NCI-H2081 treated with DMSO at 0.1 percent for 48 hours (cell line): ENCODE measurements around the gene OGFRL1.
"Not testable (repeated sequence)": the region's sequence is repeated elsewhere in the genome, so short reads cannot be mapped to it uniquely, and the experiment has no call there.

ENCODE experiments used
- DNase-seq: peaks from one replicate; lab custom pipeline; 2025; lab: John Stamatoyannopoulos, UW

OGFRL1 gene

DNA sequence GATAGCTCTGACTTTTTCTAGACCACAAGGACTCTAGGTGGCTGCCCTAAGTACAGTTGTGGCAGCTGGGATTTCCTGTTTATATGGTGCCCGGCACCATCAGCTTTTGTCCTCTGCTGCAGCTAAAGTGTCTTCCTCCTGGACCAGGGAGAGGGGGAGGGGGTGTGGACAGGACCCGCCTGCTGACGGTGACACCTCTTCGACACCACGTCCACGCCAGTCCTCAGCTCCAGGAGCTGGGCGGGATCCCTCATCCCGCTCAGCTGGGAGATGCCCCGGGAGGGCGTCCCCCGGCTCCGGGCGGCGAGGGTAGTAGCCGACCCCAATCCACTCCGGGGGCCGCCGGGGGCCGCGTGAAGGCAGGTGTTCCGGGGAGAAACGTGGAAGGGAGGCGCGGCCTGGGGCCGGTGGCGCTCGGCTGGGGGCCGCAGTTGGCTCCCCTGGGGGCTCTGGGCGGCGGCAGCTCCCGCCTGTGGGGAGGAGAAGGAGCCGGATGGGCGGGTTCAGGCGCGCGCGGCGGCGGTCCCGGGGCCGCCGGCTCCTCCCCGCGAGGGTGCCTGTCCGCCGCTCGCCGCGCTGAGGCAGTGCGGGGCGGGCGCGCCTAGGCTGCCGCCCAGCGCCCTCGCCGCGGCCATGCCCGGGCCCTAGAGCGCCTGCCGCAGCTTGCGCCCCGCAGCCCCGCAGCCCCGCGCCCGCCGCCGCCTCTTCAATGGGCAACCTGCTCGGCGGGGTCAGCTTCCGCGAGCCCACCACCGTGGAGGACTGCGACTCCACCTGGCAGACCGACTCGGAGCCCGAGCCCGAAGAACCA lies at the start of gene OGFRL1:
Gene OGFRL1 (plus strand): TSS at position 584 of the 811 bp plus-strand sequence. CDS start 126 bp downstream, at position 710.
- peak; percentile 55 for DNase-seq

DNA sequence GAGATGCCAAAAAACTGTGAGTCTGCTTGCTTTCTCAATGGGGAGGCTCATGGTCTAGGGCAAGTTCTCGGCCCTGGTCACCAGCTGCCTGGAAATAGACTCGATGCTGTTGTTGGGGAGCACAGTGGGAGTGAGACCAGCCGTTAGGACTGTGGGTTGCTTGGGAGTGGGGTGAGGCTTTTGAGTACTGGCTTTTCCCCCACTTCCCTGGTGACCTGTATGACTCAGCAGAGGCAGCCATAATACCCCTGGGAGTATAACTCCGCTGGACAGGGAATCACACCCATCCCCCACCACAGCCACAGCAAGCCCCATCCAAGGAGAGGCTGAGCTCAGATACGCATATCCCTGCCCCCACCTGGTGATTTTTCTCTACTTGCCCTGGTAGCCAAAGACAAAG lies 48.9 kb upstream of the OGFRL1 start:
- no peak for DNase-seq

DNA sequence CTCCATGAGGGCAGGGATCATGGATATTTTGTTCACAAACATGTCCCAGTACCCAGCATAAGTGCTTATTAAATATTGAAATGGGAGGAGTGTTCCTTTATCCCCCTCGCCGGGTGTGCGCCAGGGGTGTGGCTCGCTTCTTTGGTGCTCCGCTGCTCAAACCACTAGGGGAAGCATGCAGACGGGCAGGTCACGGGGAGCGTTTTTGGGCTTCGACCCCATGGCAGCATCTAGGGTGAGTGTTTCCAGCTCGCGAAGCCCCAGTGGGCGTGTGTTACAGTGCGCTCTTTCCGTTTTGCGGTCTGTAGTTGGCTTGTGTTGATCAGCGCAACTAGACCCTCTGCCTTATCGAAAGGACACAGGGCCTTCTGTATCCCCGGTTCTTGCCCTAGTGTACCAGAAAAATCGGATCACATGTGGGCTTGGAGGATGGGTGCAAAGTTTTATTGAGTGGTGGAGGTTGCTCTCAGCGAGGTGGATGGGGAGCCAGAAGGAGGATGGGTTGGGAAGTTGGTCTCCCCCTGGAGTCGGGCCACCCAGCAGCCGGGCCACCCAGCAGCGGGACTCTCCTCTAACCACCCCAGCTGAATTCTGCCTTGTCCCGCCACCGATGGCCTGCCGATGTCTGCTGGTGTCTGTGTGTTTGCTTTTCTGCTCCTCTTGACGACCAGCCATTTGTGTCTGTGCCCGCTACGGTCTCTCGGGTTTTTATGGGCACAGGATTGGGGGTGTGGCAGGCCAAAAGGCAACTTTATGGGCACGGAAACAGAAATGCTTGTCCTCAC lies 43.2 kb upstream of the OGFRL1 start:
- no peak for DNase-seq

DNA sequence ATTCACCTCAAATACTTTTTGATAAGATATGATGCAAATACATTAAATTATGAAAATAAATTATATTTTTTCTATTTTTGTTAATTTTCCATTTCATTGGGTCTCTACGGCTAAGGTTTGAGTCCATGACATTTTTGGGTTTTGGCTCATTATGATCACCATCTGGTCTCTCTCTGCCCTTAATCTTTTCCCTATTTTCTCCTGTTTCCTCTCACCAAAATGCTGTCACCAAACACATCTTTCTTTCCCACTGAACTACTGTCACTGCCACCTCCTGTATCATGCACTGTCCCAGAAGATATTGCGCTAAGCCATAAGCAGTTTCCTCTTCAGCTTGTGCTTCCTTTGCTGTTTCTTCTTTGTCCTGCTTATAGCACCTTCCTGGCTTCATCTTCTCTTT lies 42.0 kb upstream of the OGFRL1 start:
- DNase-seq = no peak

DNA sequence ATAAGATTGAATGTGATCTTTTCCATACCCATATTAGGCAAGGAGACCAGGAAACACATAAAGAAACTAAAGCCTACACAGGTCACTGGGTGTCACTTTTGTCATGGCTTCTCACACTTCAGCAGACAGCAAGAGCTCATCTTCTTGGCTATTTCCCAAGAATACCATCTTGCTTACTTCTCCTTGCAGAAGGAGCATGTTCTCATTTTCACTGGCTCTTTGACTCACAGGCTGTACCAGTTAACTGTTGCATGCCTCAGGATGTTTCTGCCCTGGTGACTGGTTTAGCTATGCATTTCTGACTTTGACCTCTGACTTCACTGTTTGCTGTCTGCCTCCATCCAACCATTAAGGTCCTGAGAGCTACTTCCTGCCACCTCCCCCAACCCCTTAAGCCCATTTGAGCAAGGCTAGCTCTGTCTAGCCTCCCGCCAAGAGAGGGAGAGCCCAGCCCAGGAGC lies 40.3 kb upstream of the OGFRL1 start:
- DNase-seq = no peak

DNA sequence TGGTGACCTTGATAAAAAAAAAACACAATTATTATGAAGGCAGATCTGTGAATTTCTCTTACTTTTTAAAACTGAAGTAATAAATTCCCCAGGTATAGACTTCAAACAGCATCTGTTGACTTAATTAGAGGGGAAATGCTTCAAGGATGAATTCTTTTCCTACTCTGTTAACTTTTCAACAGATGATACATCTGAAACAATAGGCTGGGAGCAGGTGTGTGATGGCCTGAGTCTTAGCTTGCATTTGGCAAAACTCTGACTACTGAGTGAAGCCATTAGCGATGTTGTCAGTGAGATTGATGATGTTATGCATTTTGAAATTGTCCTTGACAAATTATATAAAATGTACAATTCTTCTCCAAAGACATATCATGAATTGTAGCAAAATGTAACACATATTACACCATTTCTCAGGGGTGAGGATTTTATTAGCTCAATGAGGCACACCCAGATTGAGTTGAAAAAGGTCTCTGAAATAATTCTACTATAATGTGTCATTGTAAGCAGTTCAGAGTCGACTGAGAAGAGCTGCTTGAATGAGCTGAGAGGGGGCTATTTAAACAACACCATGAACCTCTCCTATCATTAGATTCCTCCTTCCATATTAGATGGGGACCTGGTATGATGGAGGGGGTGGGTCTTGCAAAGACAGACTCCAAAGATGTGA lies 39.6 kb upstream of the OGFRL1 start:
- DNase-seq = no peak

DNA sequence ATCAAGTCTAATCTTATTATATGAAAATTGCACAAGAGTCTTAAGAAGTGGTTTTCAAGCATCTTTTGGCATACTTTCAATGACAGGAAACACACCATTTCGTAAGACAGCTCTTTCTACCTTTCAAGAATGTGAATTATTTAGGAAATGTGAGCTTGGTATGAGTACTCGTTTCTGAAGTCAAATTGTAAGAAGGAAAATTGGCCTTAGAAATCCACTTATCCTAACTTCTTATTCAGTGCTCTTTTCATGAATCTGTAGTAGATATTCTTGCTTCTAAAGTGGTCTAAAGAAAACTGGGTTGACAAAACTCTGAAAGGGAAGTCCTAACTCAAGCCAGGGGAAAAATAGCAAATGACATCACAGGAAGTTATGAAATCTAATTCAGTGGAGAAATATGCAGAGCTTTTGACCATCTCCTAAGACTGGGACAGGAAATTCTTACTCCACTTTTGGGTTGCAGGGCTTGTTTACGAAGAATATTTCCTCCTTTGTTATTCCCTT lies 38.5 kb upstream of the OGFRL1 start:
- no peak for DNase-seq

DNA sequence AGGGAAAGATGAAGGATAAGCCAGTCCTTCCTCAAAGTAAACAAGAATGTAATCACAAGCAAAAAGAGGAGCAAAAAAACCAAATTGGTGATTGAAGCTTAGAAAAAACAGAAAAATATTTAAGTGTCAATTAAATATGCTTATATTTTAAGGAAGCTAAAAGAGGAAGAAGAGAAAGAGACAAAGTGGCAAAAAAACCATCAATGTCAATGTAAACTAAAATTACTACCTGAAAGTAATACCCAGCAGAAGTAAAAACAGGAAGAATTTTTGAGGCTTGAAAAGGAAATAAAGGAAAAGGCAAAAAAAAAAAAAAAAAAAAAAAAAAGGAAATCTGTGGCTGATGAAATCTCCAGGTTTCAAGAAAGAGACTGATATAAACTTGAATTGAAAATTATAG lies 36.2 kb upstream of the OGFRL1 start:
- no peak for DNase-seq

DNA sequence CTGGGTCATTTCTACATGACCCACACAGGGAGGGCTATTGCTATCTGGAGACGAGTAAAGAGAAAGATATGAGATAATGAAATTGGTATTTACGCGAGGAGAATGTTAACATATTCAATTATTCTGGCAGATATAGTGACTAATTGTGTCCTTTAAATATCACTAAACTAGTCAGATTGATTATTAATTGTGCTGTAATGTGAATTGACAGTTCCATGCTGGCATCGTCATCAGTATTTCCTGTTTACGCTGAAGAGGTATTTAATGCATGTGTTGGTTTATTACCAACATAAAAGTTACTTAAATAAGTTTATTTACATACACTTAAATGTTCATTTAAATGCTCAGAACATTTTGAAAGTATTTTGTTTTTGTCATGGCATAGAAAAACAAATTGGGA lies 35.7 kb upstream of the OGFRL1 start:
- DNase-seq = no peak

DNA sequence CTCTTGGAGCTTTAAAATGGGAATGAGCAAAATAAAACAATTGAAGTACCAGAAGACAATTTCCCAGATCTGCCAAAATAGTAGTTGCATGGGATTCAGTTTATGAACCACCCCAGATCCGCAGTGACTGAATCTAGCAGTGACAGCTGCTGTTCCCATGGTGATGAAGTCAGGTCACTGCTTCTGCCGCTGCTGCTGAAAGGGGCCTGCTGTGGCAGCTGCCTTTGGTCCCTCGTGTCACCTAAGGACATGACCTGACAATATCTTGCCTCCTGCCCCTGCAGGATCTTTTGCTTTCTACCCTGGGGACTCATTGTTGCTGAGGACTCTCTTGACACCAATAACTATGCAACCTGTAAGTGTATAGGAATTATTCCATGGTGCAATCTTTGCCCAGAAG lies 34.3 kb upstream of the OGFRL1 start:
- DNase-seq = no peak

DNA sequence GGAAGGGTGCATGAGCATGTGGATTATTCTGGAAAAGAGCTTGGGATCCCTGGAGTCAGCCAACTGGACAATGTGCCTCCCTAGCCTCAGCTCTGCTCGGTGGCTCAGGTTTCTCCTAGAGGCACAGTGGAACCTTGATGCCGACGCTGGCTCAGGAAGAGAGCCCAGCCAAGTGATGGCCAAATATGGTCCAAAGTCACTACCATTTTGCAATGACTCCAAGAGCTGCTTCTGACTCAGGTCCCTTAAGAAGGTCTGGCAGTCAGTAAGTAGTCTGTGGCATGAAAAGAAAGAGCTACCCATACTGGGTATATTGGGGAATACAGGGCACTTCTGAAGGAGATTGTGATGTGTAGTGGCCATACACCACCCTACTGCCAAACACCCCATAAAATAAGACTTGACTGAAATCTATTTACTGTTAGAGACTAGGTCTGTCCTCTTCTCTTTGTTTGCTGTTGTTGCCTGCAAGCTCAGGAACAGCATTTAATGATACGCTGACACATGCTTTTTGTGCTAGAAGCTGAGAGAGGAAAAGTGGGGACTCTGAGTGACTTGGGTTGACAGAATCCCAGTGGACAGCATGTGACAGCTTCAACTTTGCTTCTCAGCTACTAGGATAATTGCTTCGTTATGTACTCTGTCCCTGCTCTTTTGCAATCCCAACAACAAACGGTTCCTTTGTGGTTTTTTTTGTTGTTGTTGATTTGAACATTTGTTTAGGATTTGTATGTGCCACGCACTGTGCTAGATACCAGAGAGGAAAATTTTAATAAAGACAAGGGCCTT lies 30.3 kb upstream of the OGFRL1 start:
- DNase-seq = no peak

DNA sequence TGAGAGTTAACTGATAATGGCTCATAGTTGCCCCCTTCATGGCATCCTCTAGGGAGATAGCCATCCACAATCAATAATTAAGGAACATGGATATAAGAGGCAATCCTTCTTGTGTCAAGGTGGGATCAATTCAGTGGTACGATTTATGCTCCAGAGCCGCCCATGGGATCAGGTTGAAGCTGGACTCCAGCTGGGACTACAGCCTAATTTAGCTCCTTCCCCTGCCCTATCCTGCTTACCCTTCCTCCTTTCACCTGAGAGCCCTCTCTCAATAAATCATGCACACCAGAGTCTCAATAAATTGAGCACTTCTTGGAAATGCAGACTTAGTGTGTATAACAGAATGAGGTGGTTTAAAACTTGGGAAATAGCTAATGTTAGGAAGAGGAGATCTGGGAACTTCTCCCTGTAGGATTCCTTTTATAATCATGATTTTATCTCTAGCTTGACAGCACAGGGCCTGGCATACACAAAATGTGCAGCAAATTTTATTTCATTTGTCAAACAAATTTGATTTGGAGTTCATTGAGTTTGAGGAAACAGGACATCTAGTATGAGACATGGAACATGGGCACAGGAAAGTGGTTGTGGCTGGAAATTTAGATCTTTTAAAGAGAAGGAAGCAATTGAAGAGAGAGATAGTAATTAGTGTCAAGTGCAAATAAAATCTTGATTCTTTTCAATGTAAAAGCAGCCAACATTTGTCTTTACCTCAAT lies 28.6 kb upstream of the OGFRL1 start:
- no peak for DNase-seq

DNA sequence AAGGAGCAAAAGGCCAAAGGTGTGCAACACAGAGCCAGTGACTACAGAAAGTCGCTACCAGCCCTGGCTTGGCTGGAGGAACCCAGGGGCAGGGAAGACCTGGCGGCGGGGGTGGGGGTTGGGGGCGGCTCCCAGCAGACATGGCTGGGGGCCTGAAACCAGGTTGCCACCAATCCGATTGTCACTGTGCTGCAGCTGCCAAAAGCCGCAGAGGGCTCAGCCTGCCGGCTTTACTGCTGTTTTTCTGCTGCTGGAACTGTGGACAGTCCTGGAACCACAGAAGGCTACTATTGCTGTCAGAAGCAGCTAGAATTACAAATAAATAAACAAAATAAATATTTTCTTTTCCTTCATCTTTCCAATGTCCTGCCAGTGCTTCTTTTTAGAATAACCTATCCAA lies 25.7 kb upstream of the OGFRL1 start:
- DNase-seq = no peak

DNA sequence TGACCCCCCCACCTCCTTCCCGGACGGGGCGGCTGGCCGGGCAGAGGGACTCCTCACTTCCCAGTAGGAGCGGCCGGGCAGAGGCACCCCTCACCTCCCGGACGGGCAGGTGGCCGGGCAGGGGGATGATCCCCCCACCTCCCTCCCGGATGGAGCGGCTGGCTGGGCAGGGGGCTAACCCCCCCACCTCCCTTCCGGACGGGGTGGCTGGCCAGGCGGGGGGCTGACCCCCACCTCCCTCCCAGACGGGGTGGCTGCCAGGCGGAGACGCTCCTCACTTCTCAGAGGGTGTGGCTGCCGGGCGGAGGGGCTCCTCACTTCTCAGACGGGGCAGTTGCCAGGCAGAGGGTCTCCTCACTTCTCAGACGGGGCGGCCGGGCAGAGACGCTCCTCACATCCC lies 22.2 kb upstream of the OGFRL1 start:
- not testable (repeated sequence) for DNase-seq

DNA sequence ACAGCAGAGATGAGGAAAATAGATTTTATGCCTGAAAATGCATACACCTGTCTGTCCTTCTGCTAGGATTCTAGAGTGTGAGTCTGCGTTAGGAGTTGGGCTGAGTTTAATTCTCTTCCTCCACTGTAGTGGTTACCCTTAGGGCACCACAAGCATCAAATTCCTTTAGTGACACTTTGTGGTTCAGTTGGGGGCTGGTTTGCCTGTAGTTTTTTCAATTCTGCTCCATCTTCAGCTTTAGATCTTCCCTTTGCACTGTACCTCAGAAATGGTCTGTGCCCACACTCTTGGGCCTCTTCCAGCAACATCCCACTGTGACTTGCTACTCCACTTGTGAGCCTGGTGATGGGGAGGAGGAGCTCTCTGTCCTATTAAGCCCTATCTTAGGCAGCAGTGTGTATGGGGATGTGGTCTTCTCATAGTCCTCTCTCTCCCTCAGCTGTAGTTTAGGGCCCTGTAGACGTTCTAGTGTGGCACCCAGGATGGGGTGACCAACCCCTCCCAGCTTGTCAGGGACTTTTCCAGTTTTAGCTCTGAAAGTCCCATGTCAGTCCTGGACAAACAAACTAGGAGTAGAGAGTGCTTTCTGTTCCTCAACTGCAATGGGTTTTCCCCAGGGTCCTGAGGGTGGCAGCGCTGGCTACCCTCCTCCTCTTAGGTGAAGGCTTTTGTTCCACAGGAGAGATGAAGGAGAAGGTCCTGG lies 19.7 kb upstream of the OGFRL1 start:
- no peak for DNase-seq

DNA sequence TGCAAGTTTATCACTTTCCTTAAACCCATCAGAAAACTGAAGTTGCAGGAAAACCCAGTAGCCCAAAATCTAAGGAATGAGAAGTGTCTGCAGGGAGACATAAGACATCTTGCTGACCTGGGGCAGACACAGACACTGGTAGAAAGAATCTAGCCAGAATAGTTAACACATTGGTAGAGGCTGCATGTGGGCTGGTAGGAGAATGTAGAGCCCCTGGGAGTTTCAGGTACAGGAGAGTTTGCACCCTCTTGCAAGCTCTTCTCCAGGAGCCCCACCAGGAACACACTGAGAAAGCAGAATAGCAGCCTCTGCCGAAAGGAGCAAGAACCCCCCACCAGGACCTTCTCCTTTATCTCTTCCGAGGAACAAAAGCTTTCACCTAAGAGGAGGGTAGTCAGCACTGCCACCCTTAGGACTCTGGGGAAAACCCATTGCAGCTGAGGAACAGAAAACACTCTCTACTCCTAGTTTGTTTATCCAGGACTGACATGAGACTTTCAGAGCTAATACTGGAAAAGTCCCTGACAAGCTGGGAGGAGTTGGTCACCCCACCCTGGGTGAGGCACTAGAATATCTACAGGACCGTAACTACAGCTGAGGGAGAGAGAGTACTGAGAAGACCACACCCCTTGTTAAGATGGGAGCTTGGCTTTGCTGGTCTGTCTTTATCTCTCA lies 10.5 kb upstream of the OGFRL1 start:
- no peak for DNase-seq

DNA sequence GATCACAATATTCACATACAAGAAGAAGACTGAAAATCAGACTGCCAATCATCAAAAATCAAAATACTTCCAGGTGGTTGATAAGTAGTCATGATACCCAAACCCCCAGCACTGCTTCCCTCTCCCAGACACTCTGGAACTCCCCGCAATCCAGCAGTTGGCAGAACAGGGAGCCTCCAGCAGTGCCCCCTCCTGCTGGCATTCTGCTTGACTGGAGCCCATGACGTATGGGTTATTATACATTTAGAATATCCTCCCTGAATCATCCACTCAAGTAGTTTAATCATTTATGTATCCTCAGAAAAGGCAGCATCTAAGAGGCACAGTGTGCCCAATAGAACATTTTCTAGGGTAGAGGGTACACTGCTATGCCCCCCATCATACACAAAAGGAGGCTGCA lies 9.3 kb upstream of the OGFRL1 start:
- no peak for DNase-seq

DNA sequence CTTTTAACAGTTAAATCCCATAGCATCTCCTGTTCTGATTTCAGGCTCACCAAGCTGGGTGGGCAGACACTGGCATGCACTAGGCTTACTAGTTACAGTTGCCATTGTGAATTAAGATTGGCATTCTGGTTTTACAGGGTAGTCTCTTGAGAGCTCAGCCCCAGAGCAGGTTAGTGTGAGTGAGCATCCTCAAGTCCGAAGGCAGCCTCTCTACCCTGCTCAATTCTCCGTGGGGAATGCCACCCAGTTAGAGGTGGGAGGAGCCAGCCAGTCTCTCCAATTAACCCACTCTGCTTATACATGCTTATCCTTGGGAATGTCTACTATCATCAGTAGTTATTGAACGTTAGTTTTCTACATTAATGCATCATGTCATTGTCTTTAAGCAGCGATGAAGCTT lies 8.9 kb upstream of the OGFRL1 start:
- DNase-seq = no peak

DNA sequence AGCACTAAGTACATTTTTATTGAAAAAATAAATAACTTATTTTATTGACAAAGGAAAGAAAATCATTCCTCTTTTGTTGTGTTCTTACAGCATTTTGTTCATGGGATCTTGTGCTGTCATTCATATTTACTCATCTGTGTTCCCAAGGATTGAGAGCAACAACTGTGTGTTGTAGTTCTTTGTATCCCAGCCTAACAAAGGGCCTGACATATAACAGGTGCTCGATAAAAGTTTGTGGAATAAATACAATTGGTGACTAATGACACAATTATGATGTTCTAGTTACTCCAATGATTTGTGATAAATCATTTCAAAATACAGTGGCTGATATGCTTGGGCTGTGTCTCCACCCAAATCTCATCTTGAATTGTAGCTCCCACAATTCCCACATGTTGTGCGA lies 7.9 kb upstream of the OGFRL1 start:
- no peak for DNase-seq

DNA sequence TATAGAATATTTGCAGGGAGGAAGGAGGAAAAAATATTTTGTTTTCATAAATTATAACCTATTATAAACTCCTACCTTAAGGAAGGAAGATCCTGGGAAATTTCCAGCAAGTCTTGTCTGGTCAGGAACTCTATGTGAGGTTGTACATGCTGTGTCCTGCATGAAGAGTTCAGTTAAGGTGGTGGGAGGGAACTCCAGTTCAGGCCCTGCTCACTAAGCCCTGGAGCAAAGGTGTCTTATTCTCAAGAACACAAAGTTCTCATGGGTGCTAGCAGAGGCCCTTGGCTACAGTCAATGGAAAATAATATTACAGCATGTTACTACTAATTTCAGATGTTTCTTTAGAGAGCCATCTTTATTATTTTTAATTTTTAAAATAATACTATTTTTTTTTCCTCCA lies 3.8 kb upstream of the OGFRL1 start:
- DNase-seq = no peak
